Effector memory CD4-positive, alpha-beta T cell (primary cell): ENCODE data around the gene RHOV.
"Not testable (repeated sequence)": the region's sequence is repeated elsewhere in the genome, so short reads cannot be mapped to it uniquely, and the experiment has no call there.

Source experiments
- DNase-seq, 3 donors: peaks; one replicate each; pipeline ENCODE4 v3.0.0-alpha.2; 2020
- H3K27ac ChIP-seq: 2 replicates; pipeline ENCODE4 v1.7.0; 2013; ENCODE audit warnings: mild to moderate bottlenecking, low read length, moderate library complexity; ENCODE audit not compliant: insufficient read depth, poor library complexity, severe bottlenecking
- H3K27me3 ChIP-seq: replicated peaks from 2 replicates; pipeline ENCODE4 v1.7.0; 2013; ENCODE audit warnings: mild to moderate bottlenecking, low read length; ENCODE audit not compliant: insufficient read depth, control insufficient read depth, poor library complexity, severe bottlenecking
- H3K36me3 ChIP-seq: 2 replicates; pipeline ENCODE4 v1.7.0; 2013; ENCODE audit warnings: mild to moderate bottlenecking, low read length, moderate library complexity; ENCODE audit not compliant: control insufficient read depth, insufficient read depth
- H3K4me1 ChIP-seq: 2 replicates; pipeline ENCODE4 v1.7.0; 2013; ENCODE audit warnings: low read length, mild to moderate bottlenecking; ENCODE audit not compliant: control insufficient read depth, insufficient read depth, poor library complexity, severe bottlenecking
- H3K4me3 ChIP-seq: 2 replicates; pipeline ENCODE4 v1.7.0; 2013; ENCODE audit warnings: low read length, low read depth, mild to moderate bottlenecking; ENCODE audit not compliant: insufficient read depth, poor library complexity, severe bottlenecking
- H3K9me3 ChIP-seq: 2 replicates; pipeline ENCODE4 v1.7.0; 2013; ENCODE audit warnings: mild to moderate bottlenecking, low read length, moderate library complexity; ENCODE audit not compliant: control insufficient read depth

RHOV gene

GRCh38 chr15:40872791-40873693 lies 992 bp downstream of the RHOV start:
- no peak for DNase-seq
- Histone ChIP-seq H3K4me1 (peaks cover 4% of the 10 kb centered on the region), H3K27me3 (no peaks in the 10 kb centered on the region), H3K27ac (no peak overlapping the region), H3K4me3 (peak overlapping the region; percentile 57), H3K36me3 (no peaks in the 10 kb centered on the region), H3K9me3 (no peaks in the 10 kb centered on the region)

- DNase-seq: no peak
- no peaks in the 10 kb centered on the region for H3K27me3 ChIP-seq
Observed at GRCh38 chr15:40871749-40872617, 2.1 kb downstream of the RHOV start.

GRCh38 chr15:40870716-40871115 lies 3.3 kb downstream of the RHOV start:
- Histone ChIP-seq H3K4me1 (peaks cover 4% of the 10 kb centered on the region), H3K4me3 (no peak overlapping the region), H3K36me3 (no peaks in the 10 kb centered on the region), H3K27me3 (no peaks in the 10 kb centered on the region), H3K9me3 (no peaks in the 10 kb centered on the region), H3K27ac (no peak overlapping the region)
- no peak for DNase-seq

More at GRCh38 chr15:40871749-40872617, 2.1 kb downstream of the RHOV start:
- H3K9me3 ChIP-seq: no peaks in the 10 kb centered on the region
- no peaks in the 10 kb centered on the region for H3K36me3 ChIP-seq
- peaks cover 4% of the 10 kb centered on the region for H3K4me1 ChIP-seq
- no peak overlapping the region for H3K27ac ChIP-seq
- no peak overlapping the region for H3K4me3 ChIP-seq

GRCh38 chr15:40869686-40870085 lies 4.3 kb downstream of the RHOV start:
- no peaks in the 10 kb centered on the region for H3K36me3 ChIP-seq
- no peaks in the 10 kb centered on the region for H3K27me3 ChIP-seq
- H3K4me1 ChIP-seq: peaks cover 4% of the 10 kb centered on the region
- H3K4me3 ChIP-seq: no peak overlapping the region
- no peak overlapping the region for H3K27ac ChIP-seq
- no peak for DNase-seq
- no peaks in the 10 kb centered on the region for H3K9me3 ChIP-seq

- Histone ChIP-seq H3K27ac (no peak overlapping the region), H3K27me3 (no peaks in the 10 kb centered on the region), H3K4me1 (no peaks in the 10 kb centered on the region), H3K9me3 (no peaks in the 10 kb centered on the region), H3K4me3 (no peak overlapping the region), H3K36me3 (no peaks in the 10 kb centered on the region)
- DNase-seq: no peak
Observed at GRCh38 chr15:40867199-40867598, 6.8 kb downstream of the RHOV start.

- no peaks in the 10 kb centered on the region for H3K27me3 ChIP-seq
- H3K9me3 ChIP-seq: no peaks in the 10 kb centered on the region
- H3K27ac ChIP-seq: no peak overlapping the region
- H3K4me3 ChIP-seq: no peak overlapping the region
- no peaks in the 10 kb centered on the region for H3K36me3 ChIP-seq
- H3K4me1 ChIP-seq: peaks cover 3% of the 10 kb centered on the region
- no peak for DNase-seq
Observed at GRCh38 chr15:40863660-40864270, 10.3 kb downstream of the RHOV start.

- not testable (repeated sequence) for H3K27ac ChIP-seq, H3K4me1 ChIP-seq, H3K27me3 ChIP-seq, DNase-seq, H3K4me3 ChIP-seq, H3K9me3 ChIP-seq, H3K36me3 ChIP-seq
Observed at GRCh38 chr15:40861147-40861546, 12.9 kb downstream of the RHOV start.

GRCh38 chr15:40859206-40859851 lies 14.7 kb downstream of the RHOV start:
- DNase-seq: peak; percentile 58 to 62 (median 62)
- H3K27me3 ChIP-seq: no peaks in the 10 kb centered on the region

GRCh38 chr15:40858706-40859105 lies 15.3 kb downstream of the RHOV start:
- Histone ChIP-seq H3K27ac (no peak overlapping the region), H3K4me3 (no peak overlapping the region), H3K4me1 (peaks cover 3% of the 10 kb centered on the region), H3K36me3 (no peaks in the 10 kb centered on the region), H3K9me3 (no peaks in the 10 kb centered on the region), H3K27me3 (no peaks in the 10 kb centered on the region)
- no peak for DNase-seq

More at GRCh38 chr15:40859206-40859851, 14.7 kb downstream of the RHOV start:
- Histone ChIP-seq H3K4me3 (no peak overlapping the region), H3K36me3 (no peaks in the 10 kb centered on the region), H3K9me3 (no peaks in the 10 kb centered on the region), H3K4me1 (peaks cover 3% of the 10 kb centered on the region), H3K27ac (no peak overlapping the region)
